ENCODE results near the gene MFRP.

MFRP gene

GRCh38 chr11:119295178-119295577, 51.3 kb downstream of the MFRP start:
- no peak for DNase-seq (ENCODE audit: low read depth, low spot score)

GRCh38 chr11:119293461-119293860, 53.0 kb downstream of the MFRP start:
- DNase-seq (ENCODE audit: low read depth, low spot score), result no peak

DNA sequence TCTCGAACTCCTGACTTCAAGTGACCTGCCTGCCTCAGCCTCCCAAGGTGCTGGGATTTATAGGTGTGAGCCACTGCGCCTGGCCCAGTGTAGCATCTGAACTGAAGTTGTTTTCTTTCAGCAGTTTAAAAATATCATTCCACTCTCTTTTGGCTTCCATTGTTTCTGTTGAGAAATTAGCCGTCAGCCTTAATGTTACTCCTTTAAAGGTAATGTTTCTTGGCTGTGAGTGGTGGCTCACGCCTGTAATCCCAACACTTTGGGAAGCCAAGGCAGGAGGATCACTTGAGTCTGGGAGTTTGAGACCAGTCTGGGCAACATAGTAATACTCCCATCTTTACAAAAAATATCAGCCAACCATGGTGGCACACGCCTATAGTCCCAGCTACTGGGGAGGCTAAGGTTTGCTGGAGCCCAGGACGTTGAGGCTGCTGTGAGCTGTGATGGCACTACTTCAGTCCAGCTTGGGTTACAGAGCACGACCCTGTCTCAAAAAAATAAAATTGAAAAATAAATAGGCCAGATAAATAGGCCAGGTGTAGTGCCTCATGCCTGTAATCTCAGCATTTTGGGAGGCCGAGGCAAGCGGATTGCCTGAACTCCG, 55.5 kb downstream of the MFRP start:
- no peak for DNase-seq (ENCODE audit: low read depth, low spot score)

Data from astrocyte of the hippocampus (primary cell).